SK-N-SH (cell line): ENCODE measurements around the gene RNF151. TPM values are rescaled to one million over a fixed set of nuclear protein-coding genes. Genes with fewer than 3 reads are reported as not detected.

ENCODE experiments used
- CTCF ChIA-PET: fragments of 300-600, 350-600 bp; formaldehyde crosslinking; extraction: SDS; loops from one replicate; lab custom pipeline; 2021; lab: Yijun Ruan, JAX
- POLR2A ChIA-PET: fragments of 350-600 bp; sonication (Branson Sonifier 250); formaldehyde crosslinking; extraction: SDS; loops from one replicate; lab custom pipeline; 2020; ENCODE audit warnings: antibody characterized with exemption, inconsistent platforms; lab: Yijun Ruan, JAX
- DNase-seq: peaks from one replicate; pipeline ENCODE4 v3.0.0; 2012
- H2AFZ ChIP-seq: fragments of 200-600 bp; sonication (generic); 2 replicates; pipeline ENCODE4 v1.8.1; 2016; ENCODE audit warnings: antibody characterized with exemption, mild to moderate bottlenecking, low read depth
- H3F3A ChIP-seq: fragments of 200-600 bp; sonication (generic); replicated peaks from 2 replicates; pipeline ENCODE3; 2016; ENCODE audit warnings: antibody characterized with exemption, mild to moderate bottlenecking; ENCODE audit not compliant: insufficient read depth
- H3K27ac ChIP-seq, 2 experiments: fragments of 200-500 bp in 1 of 2; fragments of 200-600 bp in 1 of 2; sonication (Bioruptor generic) in 1 of 2; sonication (generic), shearing (Covaris generic) in 1 of 2; 2 replicates each; pipeline versions ENCODE4 v1.5.1 to v1.6.1; 2014 to 2016; ENCODE audit warnings: low read depth in 2 of 2, inconsistent platforms in 1 of 2, low read length in 1 of 2, mild to moderate bottlenecking in 1 of 2, mixed read lengths in 1 of 2
- H3K27me3 ChIP-seq: fragments of 200-600 bp; sonication (generic), shearing (Covaris generic); 2 replicates; pipeline ENCODE4 v1.6.1; 2016; ENCODE audit warnings: mixed run types; ENCODE audit not compliant: insufficient read depth
- H3K36me3 ChIP-seq, 2 experiments: fragments of 200-500 bp in 1 of 2; fragments of 200-600 bp in 1 of 2; sonication (Bioruptor generic) in 1 of 2; sonication (generic) in 1 of 2; replicated peaks in 1 of 2; 2 replicates each; pipeline versions ENCODE3 to v1.5.1; 2014 to 2016; ENCODE audit warnings: low read length in 1 of 2, mild to moderate bottlenecking in 1 of 2; ENCODE audit not compliant: insufficient read depth in 2 of 2, control insufficient read depth in 1 of 2
- H3K4me1 ChIP-seq, 2 experiments: fragments of 200-500 bp in 1 of 2; fragments of 200-600 bp in 1 of 2; sonication (Bioruptor generic) in 1 of 2; sonication (generic), shearing (Covaris generic) in 1 of 2; 2 replicates each; pipeline versions ENCODE4 v1.5.1 to v1.6.1; 2014 to 2016; ENCODE audit warnings: low read depth in 1 of 2, low read length in 1 of 2, mixed run types in 1 of 2; ENCODE audit not compliant: insufficient read depth in 2 of 2, control insufficient read depth in 1 of 2
- H3K4me2 ChIP-seq: fragments of 200-600 bp; sonication (generic), shearing (Covaris generic); 2 replicates; pipeline ENCODE4 v1.6.1; 2017; ENCODE audit warnings: mixed run types
- H3K4me3 ChIP-seq, 2 experiments: fragments of 200-500 bp in 1 of 2; fragments of 200-600 bp in 1 of 2; sonication (Bioruptor generic) in 1 of 2; sonication (generic), shearing (Covaris generic) in 1 of 2; 2 replicates each; pipeline versions ENCODE4 v1.5.1 to v1.8.1; 2014 to 2016; ENCODE audit warnings: low read depth in 2 of 2, inconsistent platforms in 1 of 2, low read length in 1 of 2, mild to moderate bottlenecking in 1 of 2, mixed read lengths in 1 of 2, moderate library complexity in 1 of 2
- H3K79me2 ChIP-seq: fragments of 200-600 bp; sonication (generic); 2 replicates; pipeline ENCODE4 v1.8.1; 2017; ENCODE audit warnings: mild to moderate bottlenecking; ENCODE audit not compliant: insufficient read depth
- H3K9ac ChIP-seq: fragments of 200-600 bp; sonication (generic); 2 replicates; pipeline ENCODE4 v1.6.1; 2017; ENCODE audit warnings: mixed run types
- H3K9me2 ChIP-seq: fragments of 200-600 bp; sonication (generic); 2 replicates; pipeline ENCODE4 v1.6.1; 2017; ENCODE audit warnings: mixed run types
- H3K9me3 ChIP-seq: fragments of 200-600 bp; sonication (generic); 2 replicates; pipeline ENCODE4 v1.6.1; 2017; ENCODE audit warnings: mixed run types, mild to moderate bottlenecking, moderate library complexity
- H4K20me1 ChIP-seq: fragments of 200-600 bp; sonication (generic); 2 replicates; pipeline ENCODE4 v1.6.1; 2017; ENCODE audit warnings: mild to moderate bottlenecking, mixed run types; ENCODE audit not compliant: insufficient read depth
- CHD2 ChIP-seq: fragments of 150-350 bp; IDR thresholded peaks from 2 replicates; pipeline ENCODE4 v1.6.1; 2018; ENCODE audit warnings: low read length; ENCODE audit not compliant: partially characterized antibody
- ELF1 ChIP-seq: IDR thresholded peaks from 2 replicates; pipeline ENCODE4 v1.4.0; 2012
- FOSL2 ChIP-seq: IDR thresholded peaks from 2 replicates; pipeline ENCODE4 v1.4.0; 2012; ENCODE audit warnings: low read depth, mild to moderate bottlenecking, moderate library complexity, borderline replicate concordance
- GABPA ChIP-seq: IDR thresholded peaks from 2 replicates; pipeline ENCODE4 v1.4.0; 2012; ENCODE audit warnings: low read depth, mild to moderate bottlenecking
- MAX ChIP-seq: IDR thresholded peaks from 2 replicates; pipeline ENCODE4 v1.4.0; 2012; ENCODE audit warnings: low read depth
- MXI1 ChIP-seq: IDR thresholded peaks from 2 replicates; pipeline ENCODE4 v1.6.1; 2012; ENCODE audit warnings: mild to moderate bottlenecking, low read depth, low read length, improper control_type of control experiment
- NFIC ChIP-seq: IDR thresholded peaks from 2 replicates; pipeline ENCODE4 v1.4.0; 2012; ENCODE audit warnings: borderline replicate concordance
- POLR2AphosphoS5 ChIP-seq: IDR thresholded peaks from 2 replicates; pipeline ENCODE4 v1.6.1; 2012; ENCODE audit warnings: low read depth, low read length
- RCOR1 ChIP-seq: fragments of 150-350 bp; IDR thresholded peaks from 2 replicates; pipeline ENCODE4 v1.6.1; 2017; ENCODE audit warnings: antibody characterized with exemption, low read length
- SIN3A ChIP-seq: IDR thresholded peaks from 2 replicates; pipeline ENCODE4 v1.6.1; 2012; ENCODE audit warnings: low read depth, mild to moderate bottlenecking, low read length, moderate library complexity, borderline replicate concordance
- SMC3 ChIP-seq: IDR thresholded peaks from 2 replicates; pipeline ENCODE4 v1.6.1; 2012; ENCODE audit warnings: low read depth, low read length, improper control_type of control experiment
- TEAD4 ChIP-seq: IDR thresholded peaks from 2 replicates; pipeline ENCODE4 v1.4.0; 2012; ENCODE audit warnings: mild to moderate bottlenecking, borderline replicate concordance; ENCODE audit not compliant: insufficient read depth
- USF2 ChIP-seq: fragments of 150-350 bp; IDR thresholded peaks from 2 replicates; pipeline ENCODE4 v1.6.1; 2017; ENCODE audit warnings: antibody characterized with exemption, low read length, low read depth, borderline replicate concordance
- YY1 ChIP-seq: IDR thresholded peaks from 2 replicates; pipeline ENCODE4 v1.4.0; 2012; ENCODE audit warnings: low read depth, mild to moderate bottlenecking
- WGBS: methylation state at CpG from one replicate; pipeline ENCODE4 v1.1.6; 2017; ENCODE audit warnings: low lambda C conversion rate; 5-methylcytosine and 5-hydroxymethylcytosine counted together
- polyA plus RNA-seq, 3 experiments: library from polyadenylated mRNA; depleted of rRNA; stranded (reverse); fragments of >200 nt; gene quantifications; 2 replicates each; pipeline ENCODE4 v1.2.3, GENCODE V29; 2012
- TF ChIP-seq, protein P1 (sequence below): IDR thresholded peaks from 2 replicates; pipeline ENCODE4 v1.6.1; 2012; ENCODE audit warnings: mild to moderate bottlenecking, low read depth, low read length, moderate library complexity
- TF ChIP-seq, protein P2 (sequence below): IDR thresholded peaks from 2 replicates; pipeline ENCODE4 v1.4.0; 2012; ENCODE audit warnings: low read depth, borderline replicate concordance
- TF ChIP-seq, protein P3 (sequence below): fragments of 200-600 bp; sonication (generic); IDR thresholded peaks from 2 replicates; pipeline ENCODE4 v1.6.1; 2017; ENCODE audit warnings: antibody characterized with exemption, mild to moderate bottlenecking, moderate library complexity

The RNF151 gene
- polyA plus RNA-seq, 1 of the 3 experiments (the other 2 are of a cell fraction): 0.07 TPM

DNA sequence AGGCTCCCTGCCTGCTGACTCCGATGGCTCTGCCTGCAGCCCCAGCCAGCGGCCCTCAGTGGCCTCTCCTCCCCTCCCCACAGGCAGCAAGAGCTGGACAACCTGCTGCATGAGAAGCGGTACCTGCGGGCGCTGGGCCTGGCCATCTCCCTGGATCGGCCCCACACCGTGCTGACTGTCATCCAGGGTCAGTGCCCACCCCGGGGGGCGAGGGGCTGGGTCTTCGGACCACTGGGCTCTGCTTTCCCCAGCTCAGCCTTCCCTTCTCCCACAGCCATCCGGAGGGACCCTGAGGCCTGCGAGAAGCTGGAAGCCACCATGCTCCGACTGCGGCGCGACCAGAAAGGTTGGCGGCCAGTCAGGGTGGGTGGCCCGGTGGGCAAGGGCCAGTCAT, 11.2 kb downstream of the RNF151 start:
- peaks cover 7 to 49% of the 10 kb centered on the region in 2 experiments for H3K36me3 ChIP-seq
- H3K4me1 ChIP-seq: peaks cover 0 to 5% of the 10 kb centered on the region in 2 experiments; a peak in 1 of 4 replicates
- no CpG with 5 or more reads among the region's 18 CpGs for WGBS
- DNase-seq: no peak
- H3K79me2 ChIP-seq: peaks cover 13% of the 10 kb centered on the region
- no peak overlapping the region for H3K27ac ChIP-seq
- peaks cover 7% of the 10 kb centered on the region for H3F3A ChIP-seq
- ChIA-PET POLR2A (no interaction called here), CTCF (no interaction called here)
- H3K9me2 ChIP-seq: no peaks in the 10 kb centered on the region
- H3K4me3 ChIP-seq: no peak overlapping the region
- H3K4me2 ChIP-seq: no peak overlapping the region
- no peaks in the 10 kb centered on the region for H3K27me3 ChIP-seq
- no peaks in the 10 kb centered on the region for H4K20me1 ChIP-seq
- H2AFZ ChIP-seq: no peak overlapping the region
- H3K9me3 ChIP-seq: no peaks in the 10 kb centered on the region
- TF ChIP-seq POLR2AphosphoS5: no peak
- no peak for TF ChIP-seq GABPA
- no peak for TF ChIP-seq SIN3A
- TF ChIP-seq, protein P1, sequence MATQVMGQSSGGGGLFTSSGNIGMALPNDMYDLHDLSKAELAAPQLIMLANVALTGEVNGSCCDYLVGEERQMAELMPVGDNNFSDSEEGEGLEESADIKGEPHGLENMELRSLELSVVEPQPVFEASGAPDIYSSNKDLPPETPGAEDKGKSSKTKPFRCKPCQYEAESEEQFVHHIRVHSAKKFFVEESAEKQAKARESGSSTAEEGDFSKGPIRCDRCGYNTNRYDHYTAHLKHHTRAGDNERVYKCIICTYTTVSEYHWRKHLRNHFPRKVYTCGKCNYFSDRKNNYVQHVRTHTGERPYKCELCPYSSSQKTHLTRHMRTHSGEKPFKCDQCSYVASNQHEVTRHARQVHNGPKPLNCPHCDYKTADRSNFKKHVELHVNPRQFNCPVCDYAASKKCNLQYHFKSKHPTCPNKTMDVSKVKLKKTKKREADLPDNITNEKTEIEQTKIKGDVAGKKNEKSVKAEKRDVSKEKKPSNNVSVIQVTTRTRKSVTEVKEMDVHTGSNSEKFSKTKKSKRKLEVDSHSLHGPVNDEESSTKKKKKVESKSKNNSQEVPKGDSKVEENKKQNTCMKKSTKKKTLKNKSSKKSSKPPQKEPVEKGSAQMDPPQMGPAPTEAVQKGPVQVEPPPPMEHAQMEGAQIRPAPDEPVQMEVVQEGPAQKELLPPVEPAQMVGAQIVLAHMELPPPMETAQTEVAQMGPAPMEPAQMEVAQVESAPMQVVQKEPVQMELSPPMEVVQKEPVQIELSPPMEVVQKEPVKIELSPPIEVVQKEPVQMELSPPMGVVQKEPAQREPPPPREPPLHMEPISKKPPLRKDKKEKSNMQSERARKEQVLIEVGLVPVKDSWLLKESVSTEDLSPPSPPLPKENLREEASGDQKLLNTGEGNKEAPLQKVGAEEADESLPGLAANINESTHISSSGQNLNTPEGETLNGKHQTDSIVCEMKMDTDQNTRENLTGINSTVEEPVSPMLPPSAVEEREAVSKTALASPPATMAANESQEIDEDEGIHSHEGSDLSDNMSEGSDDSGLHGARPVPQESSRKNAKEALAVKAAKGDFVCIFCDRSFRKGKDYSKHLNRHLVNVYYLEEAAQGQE: no peak
- TF ChIP-seq ELF1: no peak
- TF ChIP-seq TEAD4: no peak
- H3K9ac ChIP-seq: no peak overlapping the region

DNA sequence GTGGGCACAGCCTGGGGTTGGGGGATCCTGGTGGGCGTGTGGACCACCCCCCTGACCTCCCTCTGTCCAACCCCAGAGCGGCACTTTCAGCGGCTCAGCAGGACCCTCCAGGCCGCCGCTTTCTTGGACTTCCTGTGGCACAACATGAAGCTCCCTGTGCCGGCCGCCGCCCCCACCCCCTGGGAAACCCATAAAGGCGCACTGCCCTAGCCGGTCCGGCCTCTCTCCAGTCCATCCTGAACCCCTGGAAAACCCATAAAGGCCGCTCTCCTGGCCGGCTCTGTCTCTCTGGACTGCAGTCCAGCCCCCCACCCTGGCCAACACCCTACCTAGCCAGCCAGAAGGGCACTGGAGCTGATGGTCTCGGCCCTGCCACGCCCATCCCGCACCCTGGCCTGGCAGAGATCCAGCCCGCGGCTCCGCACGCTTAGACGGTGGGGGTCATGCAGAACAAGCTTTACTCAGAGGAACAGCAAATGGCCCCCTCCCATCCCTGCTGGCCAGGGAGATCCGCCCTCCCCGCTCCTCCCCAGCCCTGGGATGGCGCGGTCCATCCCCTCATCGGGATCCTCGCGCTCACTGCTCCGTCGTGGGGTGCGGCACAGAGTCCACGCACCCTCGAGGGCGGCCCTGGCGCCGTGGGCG, 11.9 kb downstream of the RNF151 start:
- peaks cover 7 to 49% of the 10 kb centered on the region in 2 experiments for H3K36me3 ChIP-seq
- H4K20me1 ChIP-seq: no peaks in the 10 kb centered on the region
- no peak overlapping the region for H3K4me3 ChIP-seq
- WGBS: 98% methylated on average over 11 of the region's 37 CpGs
- peaks cover 0 to 8% of the 10 kb centered on the region in 2 experiments; a peak in 1 of 4 replicates for H3K4me1 ChIP-seq
- POLR2A ChIA-PET: no interaction called here
- DNase-seq: no peak
- no peaks in the 10 kb centered on the region for H3K9me3 ChIP-seq
- H2AFZ ChIP-seq: no peak overlapping the region
- no peaks in the 10 kb centered on the region for H3K27me3 ChIP-seq
- TF ChIP-seq, protein P2, sequence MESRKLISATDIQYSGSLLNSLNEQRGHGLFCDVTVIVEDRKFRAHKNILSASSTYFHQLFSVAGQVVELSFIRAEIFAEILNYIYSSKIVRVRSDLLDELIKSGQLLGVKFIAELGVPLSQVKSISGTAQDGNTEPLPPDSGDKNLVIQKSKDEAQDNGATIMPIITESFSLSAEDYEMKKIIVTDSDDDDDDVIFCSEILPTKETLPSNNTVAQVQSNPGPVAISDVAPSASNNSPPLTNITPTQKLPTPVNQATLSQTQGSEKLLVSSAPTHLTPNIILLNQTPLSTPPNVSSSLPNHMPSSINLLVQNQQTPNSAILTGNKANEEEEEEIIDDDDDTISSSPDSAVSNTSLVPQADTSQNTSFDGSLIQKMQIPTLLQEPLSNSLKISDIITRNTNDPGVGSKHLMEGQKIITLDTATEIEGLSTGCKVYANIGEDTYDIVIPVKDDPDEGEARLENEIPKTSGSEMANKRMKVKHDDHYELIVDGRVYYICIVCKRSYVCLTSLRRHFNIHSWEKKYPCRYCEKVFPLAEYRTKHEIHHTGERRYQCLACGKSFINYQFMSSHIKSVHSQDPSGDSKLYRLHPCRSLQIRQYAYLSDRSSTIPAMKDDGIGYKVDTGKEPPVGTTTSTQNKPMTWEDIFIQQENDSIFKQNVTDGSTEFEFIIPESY: no peak
- TF ChIP-seq MAX (no peak), ELF1 (no peak), CHD2 (no peak), YY1 (no peak), SMC3 (no peak), FOSL2 (no peak), USF2 (no peak), POLR2AphosphoS5 (no peak), MXI1 (no peak), RCOR1 (no peak), NFIC (no peak)
- TF ChIP-seq, protein P3, sequence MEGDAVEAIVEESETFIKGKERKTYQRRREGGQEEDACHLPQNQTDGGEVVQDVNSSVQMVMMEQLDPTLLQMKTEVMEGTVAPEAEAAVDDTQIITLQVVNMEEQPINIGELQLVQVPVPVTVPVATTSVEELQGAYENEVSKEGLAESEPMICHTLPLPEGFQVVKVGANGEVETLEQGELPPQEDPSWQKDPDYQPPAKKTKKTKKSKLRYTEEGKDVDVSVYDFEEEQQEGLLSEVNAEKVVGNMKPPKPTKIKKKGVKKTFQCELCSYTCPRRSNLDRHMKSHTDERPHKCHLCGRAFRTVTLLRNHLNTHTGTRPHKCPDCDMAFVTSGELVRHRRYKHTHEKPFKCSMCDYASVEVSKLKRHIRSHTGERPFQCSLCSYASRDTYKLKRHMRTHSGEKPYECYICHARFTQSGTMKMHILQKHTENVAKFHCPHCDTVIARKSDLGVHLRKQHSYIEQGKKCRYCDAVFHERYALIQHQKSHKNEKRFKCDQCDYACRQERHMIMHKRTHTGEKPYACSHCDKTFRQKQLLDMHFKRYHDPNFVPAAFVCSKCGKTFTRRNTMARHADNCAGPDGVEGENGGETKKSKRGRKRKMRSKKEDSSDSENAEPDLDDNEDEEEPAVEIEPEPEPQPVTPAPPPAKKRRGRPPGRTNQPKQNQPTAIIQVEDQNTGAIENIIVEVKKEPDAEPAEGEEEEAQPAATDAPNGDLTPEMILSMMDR: no peak
- H3K9me2 ChIP-seq: no peaks in the 10 kb centered on the region
- peaks cover 14% of the 10 kb centered on the region for H3F3A ChIP-seq
- H3K9ac ChIP-seq: no peak overlapping the region
- CTCF ChIA-PET: no interaction called here
- H3K27ac ChIP-seq: no peak overlapping the region
- peaks cover 6% of the 10 kb centered on the region; the same call in 1 of the 2 replicates for H3K79me2 ChIP-seq
- no peak overlapping the region for H3K4me2 ChIP-seq
